ENCODE data around the gene ENTPD7.

Gene ENTPD7

DNA sequence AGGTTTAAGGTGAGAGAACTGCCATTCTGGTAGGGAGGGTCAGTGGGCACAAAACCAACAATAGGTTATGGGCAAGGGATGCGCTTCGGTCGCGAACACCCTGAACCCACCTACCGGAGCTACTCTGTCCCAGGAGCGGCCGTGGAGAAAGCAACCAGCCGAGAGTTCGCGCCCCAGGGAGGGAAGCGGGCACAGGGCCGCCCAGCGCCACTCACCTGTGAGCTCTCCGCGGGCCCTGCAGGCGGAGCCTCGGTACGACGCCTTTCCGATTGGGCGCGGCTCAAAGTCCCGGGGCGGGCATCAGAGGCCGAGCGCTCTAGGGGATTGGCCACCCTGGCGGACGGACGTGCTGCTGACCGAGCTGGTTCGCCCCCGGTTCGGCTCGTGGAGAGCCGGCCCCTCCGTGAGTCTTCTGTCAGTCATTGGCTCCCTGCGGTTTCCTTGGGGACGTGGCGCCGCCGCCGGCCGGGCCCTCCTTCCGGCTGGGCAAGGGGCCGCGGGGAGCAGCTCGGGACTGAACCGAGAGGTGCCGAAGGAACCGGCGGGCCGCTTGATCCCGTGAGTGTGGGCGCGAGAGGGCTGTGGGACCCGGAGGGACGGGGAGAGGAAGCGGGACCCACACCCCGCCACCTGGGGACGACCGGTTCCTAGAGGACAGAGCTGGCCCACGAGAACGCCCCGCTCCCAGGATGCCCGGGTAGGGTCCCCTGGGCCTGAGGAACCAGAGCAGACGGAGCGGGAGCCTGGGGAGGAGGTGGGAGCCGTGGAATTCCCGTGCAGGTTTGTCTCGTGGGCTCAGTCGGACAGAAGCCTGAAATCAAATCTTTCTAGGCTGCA lies at the start of gene ENTPD7 (continued):
- peak; percentile 79 for TF ChIP-seq ZEB2 (tag by site-specific recombination; IDR thresholded peaks at IDR 0.05)
- peak; percentile 87 for TF ChIP-seq ZNF76 (tag by site-specific recombination; IDR thresholded peaks at IDR 0.05; ENCODE audit: borderline replicate concordance, low read depth)
- TF ChIP-seq ZNF311 (tag by site-specific recombination; IDR thresholded peaks at IDR 0.05; ENCODE audit: borderline replicate concordance): no peak
- peak; percentile 40; the same call in 1 of the 2 replicates for TF ChIP-seq ZNF843 (tag by site-specific recombination; IDR thresholded peaks at IDR 0.05)
- no peak for TF ChIP-seq ZNF549 (tag by site-specific recombination; IDR thresholded peaks at IDR 0.05)
- peak; percentile 82 for TF ChIP-seq PATZ1 (tag by site-specific recombination; IDR thresholded peaks at IDR 0.05)
- no peak for TF ChIP-seq TRIM28 (IDR thresholded peaks at IDR 0.05; ENCODE audit: borderline replicate concordance, low read length)
- TF ChIP-seq ZNF274 (IDR thresholded peaks at IDR 0.05; ENCODE audit: low read length): no peak
- no peak for TF ChIP-seq ZNF274 (tag by site-specific recombination; IDR thresholded peaks at IDR 0.05; ENCODE audit: borderline replicate concordance)
- peak; percentile 17; the same call in 1 of the 2 replicates for TF ChIP-seq ZNF610 (tag by site-specific recombination; IDR thresholded peaks at IDR 0.05; ENCODE audit: borderline replicate concordance)
- TF ChIP-seq, protein P1, sequence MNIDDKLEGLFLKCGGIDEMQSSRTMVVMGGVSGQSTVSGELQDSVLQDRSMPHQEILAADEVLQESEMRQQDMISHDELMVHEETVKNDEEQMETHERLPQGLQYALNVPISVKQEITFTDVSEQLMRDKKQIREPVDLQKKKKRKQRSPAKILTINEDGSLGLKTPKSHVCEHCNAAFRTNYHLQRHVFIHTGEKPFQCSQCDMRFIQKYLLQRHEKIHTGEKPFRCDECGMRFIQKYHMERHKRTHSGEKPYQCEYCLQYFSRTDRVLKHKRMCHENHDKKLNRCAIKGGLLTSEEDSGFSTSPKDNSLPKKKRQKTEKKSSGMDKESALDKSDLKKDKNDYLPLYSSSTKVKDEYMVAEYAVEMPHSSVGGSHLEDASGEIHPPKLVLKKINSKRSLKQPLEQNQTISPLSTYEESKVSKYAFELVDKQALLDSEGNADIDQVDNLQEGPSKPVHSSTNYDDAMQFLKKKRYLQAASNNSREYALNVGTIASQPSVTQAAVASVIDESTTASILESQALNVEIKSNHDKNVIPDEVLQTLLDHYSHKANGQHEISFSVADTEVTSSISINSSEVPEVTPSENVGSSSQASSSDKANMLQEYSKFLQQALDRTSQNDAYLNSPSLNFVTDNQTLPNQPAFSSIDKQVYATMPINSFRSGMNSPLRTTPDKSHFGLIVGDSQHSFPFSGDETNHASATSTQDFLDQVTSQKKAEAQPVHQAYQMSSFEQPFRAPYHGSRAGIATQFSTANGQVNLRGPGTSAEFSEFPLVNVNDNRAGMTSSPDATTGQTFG (tag by site-specific recombination; IDR thresholded peaks at IDR 0.05; ENCODE audit: borderline replicate concordance): no peak
- peak; percentile 31; the same call in 1 of the 2 replicates for TF ChIP-seq ZFHX2 (tag by site-specific recombination; conservative IDR thresholded peaks at IDR 0.05)
- TF ChIP-seq ZNF639 (tag by site-specific recombination; IDR thresholded peaks at IDR 0.05): no peak
- TF ChIP-seq ZBTB17 (tag by site-specific recombination; IDR thresholded peaks at IDR 0.05): peak; percentile 91; the same call in 1 of the 2 replicates
- 0 out of 2 replicates have a peak, but pooled peaks have one; percentile 43 for TF ChIP-seq KLF16 (tag by site-specific recombination; IDR thresholded peaks at IDR 0.05)
- TF ChIP-seq, protein P2, sequence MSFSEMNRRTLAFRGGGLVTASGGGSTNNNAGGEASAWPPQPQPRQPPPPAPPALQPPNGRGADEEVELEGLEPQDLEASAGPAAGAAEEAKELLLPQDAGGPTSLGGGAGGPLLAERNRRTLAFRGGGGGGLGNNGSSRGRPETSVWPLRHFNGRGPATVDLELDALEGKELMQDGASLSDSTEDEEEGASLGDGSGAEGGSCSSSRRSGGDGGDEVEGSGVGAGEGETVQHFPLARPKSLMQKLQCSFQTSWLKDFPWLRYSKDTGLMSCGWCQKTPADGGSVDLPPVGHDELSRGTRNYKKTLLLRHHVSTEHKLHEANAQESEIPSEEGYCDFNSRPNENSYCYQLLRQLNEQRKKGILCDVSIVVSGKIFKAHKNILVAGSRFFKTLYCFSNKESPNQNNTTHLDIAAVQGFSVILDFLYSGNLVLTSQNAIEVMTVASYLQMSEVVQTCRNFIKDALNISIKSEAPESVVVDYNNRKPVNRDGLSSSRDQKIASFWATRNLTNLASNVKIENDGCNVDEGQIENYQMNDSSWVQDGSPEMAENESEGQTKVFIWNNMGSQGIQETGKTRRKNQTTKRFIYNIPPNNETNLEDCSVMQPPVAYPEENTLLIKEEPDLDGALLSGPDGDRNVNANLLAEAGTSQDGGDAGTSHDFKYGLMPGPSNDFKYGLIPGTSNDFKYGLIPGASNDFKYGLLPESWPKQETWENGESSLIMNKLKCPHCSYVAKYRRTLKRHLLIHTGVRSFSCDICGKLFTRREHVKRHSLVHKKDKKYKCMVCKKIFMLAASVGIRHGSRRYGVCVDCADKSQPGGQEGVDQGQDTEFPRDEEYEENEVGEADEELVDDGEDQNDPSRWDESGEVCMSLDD (tag by site-specific recombination; IDR thresholded peaks at IDR 0.05): 0 out of 2 replicates have a peak, but pooled peaks have one; percentile 36
- TF ChIP-seq ZNF777 (tag by site-specific recombination; IDR thresholded peaks at IDR 0.05; ENCODE audit: borderline replicate concordance): peak; percentile 22; the same call in 1 of the 2 replicates
- peak; percentile 77 for TF ChIP-seq ZXDB (tag by site-specific recombination; IDR thresholded peaks at IDR 0.05)
- 0 out of 2 replicates have a peak, but pooled peaks have one; percentile 10 for TF ChIP-seq ZNF629 (tag by site-specific recombination; IDR thresholded peaks at IDR 0.05)
- TF ChIP-seq ZNF837 (tag by site-specific recombination; IDR thresholded peaks at IDR 0.05): no peak
- TF ChIP-seq KLF9 (tag by site-specific recombination; IDR thresholded peaks at IDR 0.05; ENCODE audit: low read depth): 0 out of 2 replicates have a peak, but pooled peaks have one; percentile 25
- TF ChIP-seq IKZF3 (tag by site-specific recombination; IDR thresholded peaks at IDR 0.05): no peak; the same call in 1 of the 2 replicates
- 0 out of 2 replicates have a peak, but pooled peaks have one; percentile 20 for TF ChIP-seq ZNF24 (tag by site-specific recombination; IDR thresholded peaks at IDR 0.05)
- TF ChIP-seq RBAK (tag by site-specific recombination; IDR thresholded peaks at IDR 0.05): no peak
- TF ChIP-seq ZNF571 (tag by site-specific recombination; IDR thresholded peaks at IDR 0.05): no peak
- TF ChIP-seq HOXA7 (CRISPR knock-in tag; IDR thresholded peaks at IDR 0.05; ENCODE audit: borderline replicate concordance): no peak
- no peak for TF ChIP-seq TCF7L2 (IDR thresholded peaks at IDR 0.05; ENCODE audit: borderline replicate concordance, low read depth, low read length)

All from HEK293 (cell line).